Measurements from ENCODE around the gene DOCK9.

- TF ChIP-seq EP300 (IDR thresholded peaks at IDR 0.05), result no peak
- no peak for TF ChIP-seq POLR2A (IDR thresholded peaks at IDR 0.05)
Observed at GRCh38 chr13:98919566-98919965, 58.3 kb downstream of the DOCK9 start.

Measured in suprapubic skin (tissue), 2 donors.